WTC11 (cell line): ENCODE measurements around the gene SYCP1. TPM values are rescaled to one million over a fixed set of nuclear protein-coding genes. Genes with fewer than 3 reads are reported as not detected.
"Not testable (repeated sequence)": the region's sequence is repeated elsewhere in the genome, so short reads cannot be mapped to it uniquely, and the experiment has no call there.

Source experiments
- ATAC-seq: fragments of 200-7000 bp; cut with Tn5 transposase; 2 replicates; pipeline ENCODE4 v1.10.0; 2021; ENCODE audit warnings: mild to moderate bottlenecking, moderate library complexity
- CTCF ChIA-PET: fragments of 300-600 bp; sonication (Branson Sonifier 250); formaldehyde crosslinking; loops from one replicate; lab custom pipeline; 2021; ENCODE audit warnings: antibody characterized with exemption; lab: Charles Lee
- POLR2A ChIA-PET: fragments of 350-600 bp; sonication (Branson Sonifier 250); formaldehyde crosslinking; loops from one replicate; lab custom pipeline; 2021; ENCODE audit warnings: antibody characterized with exemption; lab: Charles Lee
- DNase-seq: peaks from one replicate; pipeline ENCODE4 v3.0.0; 2021; ENCODE audit warnings: low spot score
- H3K27ac Mint-ChIP-seq: 2 replicates; pipeline ENCODE4 v1.8.0; 2021; ENCODE audit warnings: mixed read lengths
- H3K27me3 Mint-ChIP-seq: 2 replicates; pipeline ENCODE4 v1.8.0; 2021; ENCODE audit warnings: low read depth, mild to moderate bottlenecking, moderate library complexity, mixed read lengths
- H3K36me3 Mint-ChIP-seq: 2 replicates; pipeline ENCODE4 v1.8.0; 2021; ENCODE audit warnings: mixed read lengths
- H3K4me1 Mint-ChIP-seq: 2 replicates; pipeline ENCODE4 v1.8.0; 2022; ENCODE audit warnings: mixed read lengths
- H3K4me3 Mint-ChIP-seq: 2 replicates; pipeline ENCODE4 v1.8.0; 2021; ENCODE audit warnings: mild to moderate bottlenecking, moderate library complexity, mixed read lengths
- H3K9me3 Mint-ChIP-seq: 2 replicates; pipeline ENCODE4 v1.8.0; 2021; ENCODE audit warnings: mixed read lengths
- E2F4 ChIP-seq: sonication (generic); formaldehyde crosslinking; IDR thresholded peaks from 2 replicates; pipeline ENCODE4 v1.8.1; 2022; ENCODE audit warnings: low read depth, mild to moderate bottlenecking, moderate library complexity, missing genetic modification reagents, borderline replicate concordance
- E2F5 ChIP-seq: sonication (generic); formaldehyde crosslinking; IDR thresholded peaks from 2 replicates; pipeline ENCODE4 v1.8.1; 2022; ENCODE audit warnings: mild to moderate bottlenecking, moderate library complexity, missing genetic modification reagents
- ERG ChIP-seq: fragments of 250-450 bp; sonication (Bioruptor Pico); IDR thresholded peaks from 2 replicates; pipeline ENCODE4 v1.8.0; 2021; ENCODE audit warnings: mild to moderate bottlenecking
- IRF2 ChIP-seq: sonication (generic); formaldehyde crosslinking; IDR thresholded peaks from 2 replicates; pipeline ENCODE4 v1.8.0; 2022; ENCODE audit warnings: low read depth, missing genetic modification reagents, borderline replicate concordance
- KAT7 ChIP-seq: sonication (generic); formaldehyde crosslinking; IDR thresholded peaks from 2 replicates; pipeline ENCODE4 v1.8.1; 2023; ENCODE audit warnings: missing genetic modification reagents, mild to moderate bottlenecking, borderline replicate concordance
- NR1H2 ChIP-seq: sonication (generic); formaldehyde crosslinking; IDR thresholded peaks from 2 replicates; pipeline ENCODE4 v1.9.0; 2021; ENCODE audit warnings: mild to moderate bottlenecking, moderate library complexity, missing genetic modification reagents
- OVOL2 ChIP-seq: fragments of 250-450 bp; sonication (Bioruptor Pico); IDR thresholded peaks from 2 replicates; pipeline ENCODE4 v1.9.0; 2021; ENCODE audit warnings: mild to moderate bottlenecking, borderline replicate concordance
- PRDM15 ChIP-seq: sonication (generic); formaldehyde crosslinking; IDR thresholded peaks from 2 replicates; pipeline ENCODE4 v1.8.0; 2022; ENCODE audit warnings: missing genetic modification reagents
- SMAD4 ChIP-seq: sonication (generic); formaldehyde crosslinking; IDR thresholded peaks from 2 replicates; pipeline ENCODE4 v1.8.0; 2022; ENCODE audit warnings: mild to moderate bottlenecking, missing genetic modification reagents
- ZNF138 ChIP-seq: sonication (generic); formaldehyde crosslinking; conservative IDR thresholded peaks from 2 replicates; pipeline ENCODE4 v1.8.1; 2022; ENCODE audit warnings: mild to moderate bottlenecking, moderate library complexity, missing genetic modification reagents
- ZNF232 ChIP-seq: sonication (generic); formaldehyde crosslinking; IDR thresholded peaks from 2 replicates; pipeline ENCODE4 v1.8.0; 2022; ENCODE audit warnings: mild to moderate bottlenecking, missing genetic modification reagents
- ZNF416 ChIP-seq: fragments of 250-450 bp; sonication (Bioruptor Pico); IDR thresholded peaks from 2 replicates; pipeline ENCODE4 v1.9.0; 2021; ENCODE audit warnings: mild to moderate bottlenecking, inconsistent platforms
- ZSCAN18 ChIP-seq: fragments of 250-450 bp; sonication (Bioruptor Pico); IDR thresholded peaks from 2 replicates; pipeline ENCODE4 v2.1.2; 2022; ENCODE audit warnings: mild to moderate bottlenecking, moderate library complexity
- total RNA-seq: library from RNA; stranded (reverse); gene quantifications from 3 replicates; pipeline ENCODE4 v1.2.3, GENCODE V29; 2021

Gene SYCP1
- total RNA-seq, 1 experiment from 2014 or later: not detected

GRCh38 chr1:115019549-115019948, 164.9 kb downstream of the SYCP1 start:
- H3K27ac Mint-ChIP-seq, H3K27me3 Mint-ChIP-seq, CTCF ChIA-PET, ATAC-seq, POLR2A ChIA-PET, H3K4me3 Mint-ChIP-seq, H3K4me1 Mint-ChIP-seq, DNase-seq: not testable (repeated sequence)
- peaks cover 26% of the 10 kb centered on the region for H3K9me3 Mint-ChIP-seq
- peaks cover 16% of the 10 kb centered on the region; the same call in 1 of the 2 replicates for H3K36me3 Mint-ChIP-seq

- no peak overlapping the region for H3K27ac Mint-ChIP-seq
- H3K36me3 Mint-ChIP-seq: peaks cover 16% of the 10 kb centered on the region; the same call in 1 of the 2 replicates
- TF ChIP-seq ZNF416 (CRISPR knock-in tag) (no peak), KAT7 (CRISPR knock-in tag) (no peak)
- H3K27me3 Mint-ChIP-seq: peaks cover 4% of the 10 kb centered on the region
- H3K4me3 Mint-ChIP-seq: no peak overlapping the region
- DNase-seq: no peak
- no peaks in the 10 kb centered on the region for H3K4me1 Mint-ChIP-seq
- H3K9me3 Mint-ChIP-seq: peaks cover 26% of the 10 kb centered on the region
- CTCF ChIA-PET: no interaction called here
- ATAC-seq: no peak
- POLR2A ChIA-PET: no interaction called here
Measured at GRCh38 chr1:115021145-115021544, 166.5 kb downstream of the SYCP1 start.

- Mint-ChIP-seq H3K36me3 (peaks cover 13% of the 10 kb centered on the region; the same call in 1 of the 2 replicates), H3K27me3 (peaks cover 2% of the 10 kb centered on the region), H3K9me3 (peaks cover 22% of the 10 kb centered on the region), H3K4me3 (no peak overlapping the region), H3K4me1 (no peaks in the 10 kb centered on the region), H3K27ac (no peak overlapping the region)
- ChIA-PET POLR2A (no interaction called here), CTCF (no interaction called here)
- DNase-seq (no peak), ATAC-seq (no peak)
- TF ChIP-seq ZNF138 (CRISPR knock-in tag) (no peak), ZSCAN18 (CRISPR knock-in tag) (no peak), E2F5 (no peak), IRF2 (no peak), ERG (CRISPR knock-in tag) (no peak), SMAD4 (CRISPR knock-in tag) (no peak), NR1H2 (CRISPR knock-in tag) (no peak), PRDM15 (CRISPR knock-in tag) (no peak)
Measured at GRCh38 chr1:115023593-115023992, 168.9 kb downstream of the SYCP1 start.

- no peak for ATAC-seq
- CTCF ChIA-PET: interaction anchor here (1.1 to 1.7 kb wide), 2 partner anchors 12 to 23 kb away, joined by 3 to 8 read pairs; no protein-coding TSS in a partner anchor
- POLR2A ChIA-PET: no interaction called here
- Mint-ChIP-seq H3K27me3 (no peaks in the 10 kb centered on the region), H3K4me3 (no peak within 1 kb of the TSS), H3K36me3 (no peaks in the 10 kb centered on the region), H3K9me3 (no peaks in the 10 kb centered on the region), H3K27ac (no peak within 1 kb of the TSS), H3K4me1 (no peaks in the 10 kb centered on the region)
- no peak for DNase-seq
- TF ChIP-seq ZNF232: no peak
- no peak for TF ChIP-seq E2F4 (CRISPR knock-in tag)
- TF ChIP-seq OVOL2 (CRISPR knock-in tag): no peak
Measured at GRCh38 chr1:115029526-115029925, 174.9 kb downstream of the SYCP1 start, which contains the start of gene TSHB. TSHB (plus strand) TSS chr1:115029826; CDS start chr1:115033363, 3,537 bp downstream.
